HG03520 (cell line): ENCODE measurements around the gene NPHP1.
"Not testable (repeated sequence)": the region's sequence is repeated elsewhere in the genome, so short reads cannot be mapped to it uniquely, and the experiment has no call there.

Experiments
- ATAC-seq: cut with Tn5 transposase; IDR thresholded peaks from one replicate; pipeline ENCODE4 v1.9.1; 2021; ENCODE audit warnings: mild to moderate bottlenecking, moderate library complexity; ENCODE audit not compliant: unreplicated experiment

Gene NPHP1

GRCh38 chr2:110198016-110198415, 6.8 kb downstream of the NPHP1 start:
- ATAC-seq = no peak

GRCh38 chr2:110197452-110197851, 7.4 kb downstream of the NPHP1 start:
- no peak for ATAC-seq

GRCh38 chr2:110190169-110190568, 14.6 kb downstream of the NPHP1 start:
- ATAC-seq = not testable (repeated sequence)

DNA sequence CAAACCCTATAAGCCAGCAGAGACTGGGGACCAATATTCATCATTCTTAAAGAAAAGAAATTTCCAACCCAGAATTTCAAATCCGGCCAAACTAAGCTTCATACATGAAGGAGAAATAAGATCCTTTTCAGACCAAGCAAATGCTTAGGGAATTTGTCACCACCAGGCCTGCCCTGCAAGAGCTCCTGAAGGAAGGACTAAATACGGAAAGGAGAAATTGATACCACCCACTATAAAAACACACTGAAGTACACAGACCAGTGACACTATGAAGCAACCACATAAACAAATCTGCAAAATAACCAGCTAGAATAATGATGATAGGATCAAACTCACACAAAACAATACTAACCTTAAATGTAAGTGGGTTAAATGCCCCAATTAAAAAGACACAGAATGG, 22.4 kb downstream of the NPHP1 start:
- no peak for ATAC-seq

- no peak for ATAC-seq
Observed at GRCh38 chr2:110180036-110180435, 24.8 kb downstream of the NPHP1 start.

DNA sequence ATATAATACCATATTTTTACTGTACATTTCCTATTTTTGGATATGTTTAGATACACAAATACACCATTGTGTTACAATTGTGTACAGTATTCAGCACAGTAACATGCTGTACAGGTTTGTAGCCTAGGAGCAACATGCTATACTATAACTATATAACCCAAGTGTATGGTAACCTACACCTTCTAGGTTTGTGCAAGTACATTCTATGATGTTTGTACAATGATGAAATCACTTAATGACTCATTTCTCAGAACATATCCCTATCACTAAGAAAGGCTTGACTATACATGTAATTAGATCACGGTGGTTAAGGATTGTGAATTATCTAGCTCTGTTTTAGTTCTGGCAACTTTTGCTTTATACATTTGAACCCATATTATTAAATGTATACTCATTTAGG, 31.3 kb downstream of the NPHP1 start:
- ATAC-seq = no peak

GRCh38 chr2:110172506-110172905, 32.3 kb downstream of the NPHP1 start:
- no peak for ATAC-seq

- ATAC-seq = no peak
Observed at GRCh38 chr2:110170102-110170501, 34.7 kb downstream of the NPHP1 start.

DNA sequence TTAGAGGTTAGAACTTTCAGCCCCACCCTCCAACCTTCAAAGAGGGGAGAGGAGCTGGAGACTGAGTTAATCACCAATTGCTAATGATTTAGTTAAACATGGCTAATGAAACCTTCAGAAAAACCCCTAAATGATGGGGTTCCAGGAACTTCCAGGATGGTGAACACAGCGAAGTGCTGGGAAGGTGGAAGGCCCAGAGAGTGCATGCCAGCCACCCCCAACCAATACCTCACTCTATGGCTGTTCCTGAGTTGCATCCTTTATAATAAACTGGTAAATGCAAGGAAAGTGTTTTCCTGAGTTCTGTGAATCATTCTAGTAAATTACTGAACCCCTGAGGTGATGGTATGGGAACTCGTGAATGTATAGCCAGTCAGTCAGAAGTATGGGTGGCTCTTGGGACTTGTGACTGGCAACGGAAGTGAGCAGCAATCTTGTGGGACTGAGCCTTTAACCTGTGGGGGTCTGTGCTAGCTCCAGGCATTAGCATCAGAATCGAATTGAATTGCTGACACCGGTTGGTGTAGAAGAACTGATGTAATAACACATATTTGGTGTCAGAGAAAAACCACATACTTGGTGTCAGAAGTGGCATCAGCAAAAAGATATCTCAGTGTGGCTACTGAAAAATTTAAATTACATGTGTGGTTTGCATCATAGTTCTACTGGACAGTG, 37.4 kb downstream of the NPHP1 start:
- no peak for ATAC-seq

DNA sequence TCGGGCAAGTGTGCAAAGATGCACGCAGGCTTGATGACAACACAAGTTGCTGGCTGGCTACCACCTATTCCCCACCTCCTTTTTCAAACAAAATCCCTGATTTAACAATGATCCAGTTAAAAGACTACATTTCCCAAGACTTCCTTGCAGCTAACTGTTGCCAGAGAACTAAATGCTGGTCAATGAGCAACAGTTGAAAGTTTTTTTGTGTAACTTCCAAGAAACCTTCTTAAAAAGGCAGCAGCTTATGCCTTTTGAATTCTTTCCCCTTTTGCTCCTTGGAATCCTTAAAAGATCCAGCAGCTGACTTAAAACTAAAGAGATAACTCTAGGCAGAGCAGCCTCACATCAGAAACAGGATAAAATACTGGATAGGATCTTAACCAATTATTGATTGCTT, 38.5 kb downstream of the NPHP1 start:
- no peak for ATAC-seq

DNA sequence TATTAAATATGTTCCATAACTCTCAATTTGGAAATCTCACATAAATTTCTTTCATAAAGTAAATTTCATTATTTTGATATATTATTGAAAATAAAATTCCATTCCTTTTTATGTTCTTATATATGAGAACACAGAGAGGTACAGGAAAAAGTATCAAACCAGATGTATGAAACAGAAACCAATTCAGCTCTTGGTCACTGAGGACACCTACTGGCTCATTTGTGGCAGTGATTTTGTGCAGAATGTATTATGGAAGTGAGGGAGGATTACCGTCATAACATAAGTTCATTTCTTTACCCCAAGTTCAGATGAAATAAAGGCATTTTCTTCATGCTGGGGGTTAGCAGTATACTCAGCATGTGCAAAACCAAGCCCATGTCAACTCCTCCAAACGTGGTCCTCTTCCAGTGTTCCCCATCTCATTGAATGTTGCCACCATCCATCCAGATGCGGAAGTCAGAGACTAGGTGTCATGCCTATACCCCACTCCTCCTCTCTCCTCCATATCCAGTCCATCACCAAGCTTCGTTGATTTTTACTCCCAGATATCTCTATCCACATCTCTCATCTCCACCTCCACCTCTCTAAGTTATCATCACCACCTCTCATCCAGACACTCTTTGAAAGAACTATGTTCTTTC, 47.5 kb downstream of the NPHP1 start:
- ATAC-seq = no peak

DNA sequence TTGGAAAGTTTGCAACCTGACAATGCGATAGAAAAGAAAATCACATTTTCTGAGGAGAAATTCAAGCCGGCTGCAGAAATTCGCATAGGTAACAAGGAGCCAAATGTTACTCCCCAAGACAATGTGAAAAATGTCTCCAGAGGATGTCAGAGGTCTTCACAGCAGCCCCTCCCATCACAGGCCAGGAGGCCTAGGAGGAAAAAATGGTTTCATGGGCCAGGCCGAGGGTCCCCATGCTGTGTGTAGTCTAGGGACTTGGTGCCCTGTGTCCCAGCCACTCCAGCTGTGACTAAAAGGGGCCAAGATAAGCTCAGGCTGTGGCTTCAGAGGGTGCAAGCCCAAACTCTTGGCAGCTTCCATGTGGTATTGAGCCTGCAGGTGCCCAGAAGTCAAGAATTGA, 50.0 kb downstream of the NPHP1 start:
- not testable (repeated sequence) for ATAC-seq

DNA sequence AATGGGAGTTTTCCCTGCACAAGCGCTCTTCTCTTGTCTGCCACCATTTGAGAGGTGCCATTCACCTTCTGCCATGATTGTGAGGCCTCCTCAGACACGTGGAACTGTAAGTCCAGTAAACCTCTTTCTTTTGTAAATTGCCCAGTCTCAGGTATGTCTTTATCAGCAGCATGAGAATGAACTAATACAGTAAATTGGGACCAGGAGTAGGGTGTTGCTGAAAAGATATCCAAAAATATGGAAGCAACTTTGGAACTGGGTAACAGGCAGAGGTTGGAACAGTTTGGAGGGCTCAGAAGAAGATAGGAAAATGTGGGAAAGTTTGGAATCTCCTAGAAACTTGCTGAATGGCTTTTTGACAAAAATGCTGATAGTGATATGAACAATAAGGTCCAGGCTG, 50.6 kb downstream of the NPHP1 start:
- not testable (repeated sequence) for ATAC-seq

GRCh38 chr2:110153416-110153815, 51.4 kb downstream of the NPHP1 start:
- ATAC-seq = no peak

DNA sequence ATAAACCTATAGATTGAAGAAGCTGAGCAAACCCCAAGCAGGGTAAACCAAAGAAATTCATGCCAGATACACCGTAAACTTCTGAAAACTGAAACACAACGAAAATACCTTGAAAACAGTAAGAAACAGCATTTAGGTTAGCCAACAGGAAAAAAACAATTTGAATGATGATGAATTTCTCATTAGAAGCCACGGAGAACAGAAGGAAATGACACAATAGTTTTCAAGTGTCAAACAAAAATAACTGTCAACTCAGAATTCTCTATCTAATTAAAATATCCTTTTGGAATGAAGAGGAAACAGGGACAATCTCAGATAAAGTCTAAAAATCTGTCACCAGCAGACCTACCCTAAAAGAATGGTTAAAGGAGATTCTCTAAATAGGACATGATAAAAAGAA, 51.9 kb downstream of the NPHP1 start:
- no peak for ATAC-seq

GRCh38 chr2:110149330-110150220, 55.2 kb downstream of the NPHP1 start:
- no peak for ATAC-seq

DNA sequence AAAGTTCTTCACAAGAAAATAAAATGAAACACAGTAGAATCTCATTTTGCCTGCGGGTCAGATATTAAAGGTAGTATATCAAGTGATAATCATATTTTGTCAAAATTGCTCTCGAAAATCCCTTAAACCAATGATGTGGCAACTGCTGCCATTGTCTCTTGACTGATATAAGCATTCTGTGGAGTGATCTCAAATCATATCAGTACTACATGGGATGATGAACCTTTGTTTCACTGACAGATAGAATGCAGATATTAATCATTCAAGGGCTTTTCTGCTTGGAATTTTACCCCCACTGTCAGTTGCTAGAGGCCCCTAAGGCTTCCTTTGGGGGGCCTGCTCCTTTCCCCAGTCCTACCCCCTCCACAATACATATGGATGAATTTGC, 57.9 kb downstream of the NPHP1 start:
- no peak for ATAC-seq

DNA sequence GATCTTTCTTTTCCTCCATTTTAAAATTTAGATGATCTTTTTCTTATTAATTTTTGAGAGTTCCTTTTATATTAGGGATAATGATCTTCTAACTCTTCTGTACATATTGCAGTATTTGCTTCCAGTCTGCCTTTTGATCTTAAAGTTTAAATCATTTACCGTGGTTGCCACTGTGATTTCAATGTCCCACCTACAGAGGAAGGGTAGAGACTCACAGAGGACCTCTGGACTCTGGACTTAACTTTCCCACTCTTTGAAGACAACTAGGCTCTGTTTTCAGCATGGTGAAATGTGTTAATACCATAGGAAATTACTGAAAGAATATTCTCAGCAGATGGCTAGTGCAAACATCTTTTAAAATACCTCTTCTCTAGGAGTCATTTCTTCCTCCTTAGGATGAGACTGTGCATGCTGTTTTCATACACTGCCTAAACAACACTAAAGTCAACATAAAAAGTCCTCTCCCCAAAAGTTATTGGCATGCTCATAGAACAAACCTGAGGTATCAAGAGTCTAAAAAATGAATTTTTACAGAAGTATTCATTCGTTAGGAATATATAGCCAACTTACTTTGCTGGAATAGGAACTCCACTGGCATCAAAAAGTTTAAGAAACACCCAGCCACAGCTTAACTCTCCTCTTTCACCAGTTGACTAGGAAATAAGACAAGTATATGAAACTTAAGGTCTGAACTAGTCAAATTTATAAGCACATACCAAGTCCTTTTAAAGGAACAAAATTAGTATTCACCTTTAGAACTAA, 58.4 kb downstream of the NPHP1 start:
- ATAC-seq = no peak

DNA sequence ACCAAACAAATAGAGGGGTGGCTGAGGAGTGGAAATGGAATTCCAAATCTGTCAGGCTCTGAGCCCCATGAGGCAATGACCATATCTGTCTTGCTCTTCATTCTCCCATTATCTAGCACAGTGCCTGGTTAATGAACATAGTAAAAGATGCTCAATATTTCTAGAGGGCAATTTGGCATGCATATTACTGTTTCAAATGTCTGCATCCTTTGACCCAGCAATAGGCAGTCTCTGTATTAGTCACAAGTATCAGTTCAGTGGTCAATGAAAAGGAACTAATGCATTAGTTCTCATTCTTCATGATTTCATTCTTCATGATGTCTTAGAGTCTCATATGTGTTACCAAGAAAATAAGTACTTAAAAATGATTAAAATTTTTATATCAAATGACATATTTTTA, 60.8 kb downstream of the NPHP1 start:
- ATAC-seq = no peak

DNA sequence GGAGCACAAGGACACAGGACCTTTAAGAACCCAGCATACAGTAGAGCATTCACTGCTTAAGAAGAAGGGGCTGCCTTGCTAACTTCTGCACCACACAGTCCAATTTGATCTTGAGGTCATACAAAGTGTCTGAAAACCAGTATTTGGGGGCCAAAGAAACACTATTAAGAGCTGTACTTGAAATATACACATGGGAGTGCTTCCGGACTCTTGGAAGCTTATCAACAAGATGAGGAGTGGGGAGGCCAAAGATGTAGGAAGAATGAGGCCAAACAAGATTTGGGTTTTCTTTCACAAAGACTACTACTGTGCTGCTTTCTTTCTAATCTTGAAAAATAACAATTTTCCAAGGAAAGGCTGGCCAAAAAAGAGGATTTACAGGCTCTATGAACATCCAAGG, 64.4 kb downstream of the NPHP1 start:
- no peak for ATAC-seq

GRCh38 chr2:110134025-110134424, 70.8 kb downstream of the NPHP1 start:
- no peak for ATAC-seq
